Spleen (tissue), 11 donors: ENCODE results near the gene BHLHA9. TPM values are rescaled to one million over a fixed set of nuclear protein-coding genes. Genes with fewer than 3 reads are reported as not detected.

Experiments
- DNase-seq: peaks from one replicate; pipeline ENCODE4 v3.0.0-alpha.2; 2020
- H3K27ac ChIP-seq, 8 donors: fragments of 200-600 bp; sonication (generic) in 7 of 8; 1 replicate in 4 of 8; 2 replicates in 4 of 8; pipeline versions ENCODE4 v1.5.0 to v1.8.0; 2016 to 2021; ENCODE audit warnings: inconsistent platforms in 4 of 8, mild to moderate bottlenecking in 4 of 8, moderate library complexity in 1 of 8
- H3K27me3 ChIP-seq, 7 donors: fragments of 200-600 bp; sonication (generic) in 6 of 7; replicated peaks in 1 of 7; 1 replicate in 4 of 7; 2 replicates in 3 of 7; pipeline versions ENCODE4 v1.5.0 to v1.8.0; 2016 to 2021; ENCODE audit warnings: inconsistent platforms in 3 of 7, mild to moderate bottlenecking in 1 of 7
- H3K36me3 ChIP-seq, 6 donors: fragments of 200-600 bp; sonication (generic) in 5 of 6; 1 replicate in 4 of 6; 2 replicates in 2 of 6; pipeline versions ENCODE4 v1.5.0 to v1.8.0; 2016 to 2021; ENCODE audit warnings: inconsistent platforms in 2 of 6
- H3K4me1 ChIP-seq, 6 donors: fragments of 200-600 bp; sonication (generic) in 5 of 6; 1 replicate in 3 of 6; 2 replicates in 3 of 6; pipeline versions ENCODE4 v1.5.0 to v1.8.0; 2016 to 2021; ENCODE audit warnings: inconsistent platforms in 3 of 6
- H3K4me3 ChIP-seq, 8 donors: fragments of 200-600 bp; sonication (generic) in 7 of 8; 1 replicate in 4 of 8; 2 replicates in 4 of 8; pipeline versions ENCODE4 v1.5.0 to v1.8.0; 2016 to 2021; ENCODE audit warnings: inconsistent platforms in 4 of 8, mild to moderate bottlenecking in 4 of 8, moderate library complexity in 2 of 8
- H3K9me3 ChIP-seq, 8 donors: fragments of 200-600 bp; sonication (generic) in 7 of 8; 1 replicate in 4 of 8; 2 replicates in 4 of 8; pipeline versions ENCODE4 v1.5.0 to v1.8.0; 2016 to 2021; ENCODE audit warnings: inconsistent platforms in 4 of 8
- CTCF ChIP-seq, 11 experiments: fragments of 200-600 bp in 7 of 11; fragments of 450-650 bp in 4 of 11; sonication (generic) in 4 of 11; IDR thresholded peaks in 8 of 11; conservative IDR thresholded peaks in 3 of 11; 1 replicate in 7 of 11; 2 replicates in 4 of 11; pipeline versions ENCODE4 v1.4.0 to v1.8.0; 2016 to 2021; ENCODE audit warnings: antibody characterized with exemption in 11 of 11, inconsistent platforms in 4 of 11, mild to moderate bottlenecking in 1 of 11
- POLR2A ChIP-seq, 3 donors: fragments of 450-650 bp; IDR thresholded peaks; one replicate each; pipeline ENCODE4 v1.5.1; 2017; ENCODE audit warnings: antibody characterized with exemption in 3 of 3, mild to moderate bottlenecking in 1 of 3
- POLR2AphosphoS5 ChIP-seq, 3 donors: sonication (generic); formaldehyde crosslinking; IDR thresholded peaks; one replicate each; pipeline ENCODE4 v1.5.1; 2017; ENCODE audit warnings: antibody characterized with exemption in 3 of 3
- WGBS, 5 donors: extraction: QIAGEN DNeasy Blood & Tissue Kit in 3 of 5; methylation state at CpG; one replicate each; pipeline versions ENCODE4 v1.1.5 to v1.1.7; 2013 to 2018; 5-methylcytosine and 5-hydroxymethylcytosine counted together
- intact Hi-C: fragments of 100-400 bp; cut with DNase I; formaldehyde crosslinking; loops from one replicate; pipeline ENCODE4 v1.15.0; 2023; ENCODE audit warnings: low total_unique reads
- polyA plus RNA-seq, 3 donors: library from polyadenylated mRNA; stranded (reverse); fragments of 200-250 nt; gene quantifications; one replicate each; pipeline ENCODE4 v1.2.1, GENCODE V29; 2013
- total RNA-seq, 7 donors: library from RNA; depleted of rRNA in 3 of 7; stranded (reverse); fragments of >200 nt in 3 of 7; fragmentation: NEBNext Ultra II Directional in 4 of 7; extraction: Animal tissue kit (Norgen Biotek cat#: 25700) in 4 of 7; gene quantifications; one replicate each; pipeline versions ENCODE4 v1.1.0 to v1.2.1, GENCODE V29; 2016 to 2021
- donor health status: healthy with polysubstance abuse.
- donor health status: DM: no; HTN: no; CAD: no; lungs with moderate emphysema.
- donor health status: DM: no; HTN: no; CAD: no.
- donor health status: Bipolar disorder and iron deficiency.
- donor health status: healthy.
- donor health status: DM: no; HTN: no; CAD: no.
- donor health status: DM: yes; HTN: yes; CAD: no.

The BHLHA9 gene
- total and polyA plus RNA-seq, 10 donors = not detected

- intact Hi-C loops = loop anchor here (5.0 kb wide), 1 partner anchor 77 kb away; no protein-coding TSS in a partner anchor
- H3K27me3 ChIP-seq = peaks cover 0 to 66% (median 6%) of the 10 kb centered on the region in 7 donors
- peaks cover 7 to 59% (median 33%) of the 10 kb centered on the region in 6 donors for H3K4me1 ChIP-seq
- TF ChIP-seq POLR2A (IDR thresholded peaks at IDR 0.05) (no peak), CTCF (IDR thresholded peaks at IDR 0.05 in 8 of 11, conservative IDR thresholded peaks at IDR 0.05 in 3 of 11) (no peak), POLR2AphosphoS5 (IDR thresholded peaks at IDR 0.05) (no peak)
- WGBS, 5 donors = 92 to 94% (median 93%) methylated on average over 6 of the region's 6 CpGs
- no peaks in the 10 kb centered on the region for H3K9me3 ChIP-seq
- no peaks in the 10 kb centered on the region for H3K36me3 ChIP-seq
- no peak for DNase-seq
- no peak overlapping the region for H3K4me3 ChIP-seq
- H3K27ac ChIP-seq = no peak overlapping the region
Observed at GRCh38 chr17:1255041-1255440, 15.2 kb upstream of the BHLHA9 start.

- H3K4me1 ChIP-seq = peaks cover 9 to 63% (median 37%) of the 10 kb centered on the region in 6 donors
- peaks cover 0 to 76% (median 7%) of the 10 kb centered on the region in 7 donors for H3K27me3 ChIP-seq
- no peak overlapping the region for H3K4me3 ChIP-seq
- no peaks in the 10 kb centered on the region for H3K36me3 ChIP-seq
- no peak for DNase-seq
- H3K27ac ChIP-seq = peak overlapping the region in 4 of 8 donors; percentile 40 to 51 (median 46)
- H3K9me3 ChIP-seq = no peaks in the 10 kb centered on the region
- intact Hi-C loops = loop anchor here (5.0 kb wide), 1 partner anchor 76 kb away; no protein-coding TSS in a partner anchor
- TF ChIP-seq POLR2A (IDR thresholded peaks at IDR 0.05) = no peak
- TF ChIP-seq CTCF (IDR thresholded peaks at IDR 0.05 in 8 of 11, conservative IDR thresholded peaks at IDR 0.05 in 3 of 11) = no peak
- peak in 2 of 3 donors; percentile 42 to 51 for TF ChIP-seq POLR2AphosphoS5 (IDR thresholded peaks at IDR 0.05)
- WGBS, 5 donors = 7 to 20% (median 13%) methylated on average over 16 of the region's 16 CpGs
Observed at GRCh38 chr17:1256699-1257098, 13.5 kb upstream of the BHLHA9 start.

GRCh38 chr17:1260086-1260769, 10.0 kb upstream of the BHLHA9 start:
- WGBS, 5 donors = 14 to 21% (median 16%) methylated on average over 31 to 43 of the region's 43 CpGs
- no peaks in the 10 kb centered on the region for H3K9me3 ChIP-seq
- H3K27me3 ChIP-seq = peaks cover 0 to 57% (median 7%) of the 10 kb centered on the region in 7 donors
- no peaks in the 10 kb centered on the region for H3K36me3 ChIP-seq
- TF ChIP-seq CTCF (IDR thresholded peaks at IDR 0.05 in 8 of 11, conservative IDR thresholded peaks at IDR 0.05 in 3 of 11) (no peak), POLR2AphosphoS5 (IDR thresholded peaks at IDR 0.05) (no peak), POLR2A (IDR thresholded peaks at IDR 0.05) (no peak)
- H3K27ac ChIP-seq = peak overlapping the region in 1 of 8 donors; percentile 77
- intact Hi-C loops = no loop called here
- H3K4me1 ChIP-seq = peaks cover 5 to 47% (median 27%) of the 10 kb centered on the region in 6 donors
- H3K4me3 ChIP-seq = peak overlapping the region; percentile 30 to 69 (median 44)
- no peak for DNase-seq

GRCh38 chr17:1260770-1261161, 9.5 kb upstream of the BHLHA9 start:
- DNase-seq = no peak
- intact Hi-C loops = no loop called here
- H3K27me3 ChIP-seq = peaks cover 0 to 51% (median 7%) of the 10 kb centered on the region in 7 donors
- 88 to 96% (median 94%) methylated on average over 6 of the region's 6 CpGs for WGBS, 5 donors
- H3K4me1 ChIP-seq = peaks cover 5 to 46% (median 27%) of the 10 kb centered on the region in 6 donors
- no peaks in the 10 kb centered on the region for H3K9me3 ChIP-seq
- H3K36me3 ChIP-seq = no peaks in the 10 kb centered on the region
- no peak overlapping the region for H3K27ac ChIP-seq
- TF ChIP-seq CTCF (IDR thresholded peaks at IDR 0.05 in 8 of 11, conservative IDR thresholded peaks at IDR 0.05 in 3 of 11) (no peak), POLR2AphosphoS5 (IDR thresholded peaks at IDR 0.05) (no peak), POLR2A (IDR thresholded peaks at IDR 0.05) (no peak)
- no peak overlapping the region for H3K4me3 ChIP-seq
